Hepatocyte (in vitro differentiated cells): ENCODE data around the gene ENPP6.

Source experiments
- CTCF ChIP-seq: fragments of 200-600 bp; sonication (generic); IDR thresholded peaks from 2 replicates; pipeline ENCODE4 v1.5.1; 2016; ENCODE audit warnings: antibody characterized with exemption, mild to moderate bottlenecking; ENCODE audit not compliant: poor library complexity
- EZH2 ChIP-seq: fragments of 200-600 bp; sonication (generic); IDR thresholded peaks from 2 replicates; pipeline ENCODE4 v1.6.1; 2016; ENCODE audit warnings: antibody characterized with exemption, mild to moderate bottlenecking, borderline replicate concordance
- EZH2phosphoT487 ChIP-seq: fragments of 200-600 bp; sonication (generic); IDR thresholded peaks from one replicate; pipeline ENCODE4 v1.6.1; 2018; ENCODE audit warnings: antibody characterized with exemption, mild to moderate bottlenecking, low read depth, moderate library complexity; ENCODE audit not compliant: unreplicated experiment, severe bottlenecking

- TF ChIP-seq EZH2, result no peak
- no peak for TF ChIP-seq CTCF
- no peak for TF ChIP-seq EZH2phosphoT487
These were observed 29.7 kb upstream of the ENPP6 start for GRCh38 chr4:184247421-184247820.
